Parathyroid adenoma (tissue), 2 donors: Measurements from ENCODE around the gene ATG4C.
"Not testable (repeated sequence)": the region's sequence is repeated elsewhere in the genome, so short reads cannot be mapped to it uniquely, and the experiment has no call there.

Experiments used
- H2AFZ ChIP-seq: fragments of 300-600 bp; sonication (generic); one replicate; pipeline ENCODE4 v1.7.0; 2017; ENCODE audit warnings: antibody characterized with exemption, mild to moderate bottlenecking
- H3K27ac ChIP-seq: fragments of 300-600 bp; sonication (generic); one replicate; pipeline ENCODE4 v1.7.0; 2017
- H3K27me3 ChIP-seq: fragments of 300-600 bp; sonication (generic); one replicate; pipeline ENCODE4 v1.7.0; 2017; ENCODE audit warnings: low read length; ENCODE audit not compliant: control insufficient read depth, insufficient read depth
- H3K36me3 ChIP-seq: fragments of 300-600 bp; sonication (generic); one replicate; pipeline ENCODE4 v1.7.0; 2017; ENCODE audit warnings: low read length; ENCODE audit not compliant: control insufficient read depth, insufficient read depth
- H3K4me1 ChIP-seq: fragments of 300-600 bp; sonication (generic); one replicate; pipeline ENCODE4 v1.7.0; 2017; ENCODE audit warnings: control low read depth
- H3K4me2 ChIP-seq: fragments of 300-600 bp; sonication (generic); one replicate; pipeline ENCODE4 v1.7.0; 2017; ENCODE audit warnings: low read length
- H3K4me3 ChIP-seq: fragments of 300-600 bp; sonication (generic); one replicate; pipeline ENCODE4 v1.7.0; 2017; ENCODE audit warnings: low read depth, low read length
- H3K79me2 ChIP-seq: fragments of 300-600 bp; sonication (generic); one replicate; pipeline ENCODE4 v1.7.0; 2017; ENCODE audit warnings: control low read depth
- H3K9ac ChIP-seq: fragments of 300-600 bp; sonication (generic); one replicate; pipeline ENCODE4 v1.7.0; 2017; ENCODE audit warnings: mild to moderate bottlenecking
- H3K9me3 ChIP-seq: fragments of 300-600 bp; sonication (generic); one replicate; pipeline ENCODE4 v1.7.0; 2017; ENCODE audit warnings: low read length; ENCODE audit not compliant: control insufficient read depth
- TF ChIP-seq, protein P1 (sequence below): fragments of 300-600 bp; sonication (generic); IDR thresholded peaks from one replicate; pipeline ENCODE4 v1.7.0; 2017; ENCODE audit warnings: antibody characterized with exemption, mild to moderate bottlenecking
- donor health status: primary hyperparathyroidism.

The ATG4C gene

DNA sequence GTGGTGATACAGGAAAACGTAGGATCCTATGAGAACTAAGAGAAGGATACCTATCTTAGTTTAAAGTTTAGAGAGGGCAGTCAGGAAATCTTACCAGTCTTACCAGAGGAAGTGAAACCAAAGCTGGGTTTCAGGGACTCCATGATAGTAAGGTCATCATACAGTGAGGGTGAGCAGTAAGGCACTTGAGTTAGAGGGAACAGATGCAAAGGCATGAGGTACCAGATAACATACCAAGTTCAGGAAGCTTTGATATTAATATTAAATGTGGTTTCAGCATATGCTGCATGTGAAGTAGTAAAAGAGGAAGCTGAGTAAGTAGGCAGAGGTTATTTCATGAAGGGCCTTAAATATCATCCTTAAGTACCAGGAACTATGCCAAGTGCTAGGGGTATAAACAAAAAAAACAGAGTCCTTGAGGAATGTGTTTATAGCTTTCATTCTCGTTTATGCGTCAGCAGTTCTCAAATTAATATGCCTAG is 16.9 kb downstream of the ATG4C start:
- Histone ChIP-seq H3K27me3 (no peaks in the 10 kb centered on the region), H3K9ac (no peak overlapping the region), H3K4me2 (no peak overlapping the region), H2AFZ (no peak overlapping the region), H3K27ac (no peak overlapping the region), H3K4me1 (no peaks in the 10 kb centered on the region), H3K9me3 (no peaks in the 10 kb centered on the region), H3K36me3 (no peaks in the 10 kb centered on the region), H3K79me2 (no peaks in the 10 kb centered on the region), H3K4me3 (no peak overlapping the region)
- TF ChIP-seq, protein P1, sequence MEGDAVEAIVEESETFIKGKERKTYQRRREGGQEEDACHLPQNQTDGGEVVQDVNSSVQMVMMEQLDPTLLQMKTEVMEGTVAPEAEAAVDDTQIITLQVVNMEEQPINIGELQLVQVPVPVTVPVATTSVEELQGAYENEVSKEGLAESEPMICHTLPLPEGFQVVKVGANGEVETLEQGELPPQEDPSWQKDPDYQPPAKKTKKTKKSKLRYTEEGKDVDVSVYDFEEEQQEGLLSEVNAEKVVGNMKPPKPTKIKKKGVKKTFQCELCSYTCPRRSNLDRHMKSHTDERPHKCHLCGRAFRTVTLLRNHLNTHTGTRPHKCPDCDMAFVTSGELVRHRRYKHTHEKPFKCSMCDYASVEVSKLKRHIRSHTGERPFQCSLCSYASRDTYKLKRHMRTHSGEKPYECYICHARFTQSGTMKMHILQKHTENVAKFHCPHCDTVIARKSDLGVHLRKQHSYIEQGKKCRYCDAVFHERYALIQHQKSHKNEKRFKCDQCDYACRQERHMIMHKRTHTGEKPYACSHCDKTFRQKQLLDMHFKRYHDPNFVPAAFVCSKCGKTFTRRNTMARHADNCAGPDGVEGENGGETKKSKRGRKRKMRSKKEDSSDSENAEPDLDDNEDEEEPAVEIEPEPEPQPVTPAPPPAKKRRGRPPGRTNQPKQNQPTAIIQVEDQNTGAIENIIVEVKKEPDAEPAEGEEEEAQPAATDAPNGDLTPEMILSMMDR: no peak

DNA sequence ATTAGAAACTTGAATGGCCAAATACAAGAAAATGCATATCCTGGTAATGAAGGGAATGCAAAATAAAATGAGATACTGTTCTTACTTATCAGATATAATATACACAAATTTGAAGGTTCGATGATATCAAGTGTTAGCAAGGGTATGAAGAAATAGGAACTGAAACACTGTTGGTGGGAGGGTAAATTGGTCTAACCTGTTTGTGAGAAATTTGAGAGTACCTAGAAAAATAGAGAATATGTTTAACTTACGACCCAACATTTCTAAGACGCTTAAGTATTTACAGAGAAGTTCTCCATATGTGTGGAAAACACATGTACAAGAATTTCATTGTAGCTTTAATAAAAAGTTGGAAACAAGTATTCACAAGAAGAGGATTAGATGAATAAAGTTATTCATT is 25.9 kb downstream of the ATG4C start:
- no peaks in the 10 kb centered on the region for H3K9me3 ChIP-seq
- H3K79me2 ChIP-seq: no peaks in the 10 kb centered on the region
- H3K9ac ChIP-seq: no peak overlapping the region
- no peaks in the 10 kb centered on the region for H3K4me1 ChIP-seq
- H3K36me3 ChIP-seq: no peaks in the 10 kb centered on the region
- TF ChIP-seq, protein P1: no peak
- H2AFZ ChIP-seq: no peak overlapping the region
- H3K27ac ChIP-seq: no peak overlapping the region
- H3K4me2 ChIP-seq: no peak overlapping the region
- H3K27me3 ChIP-seq: no peaks in the 10 kb centered on the region
- no peak overlapping the region for H3K4me3 ChIP-seq

DNA sequence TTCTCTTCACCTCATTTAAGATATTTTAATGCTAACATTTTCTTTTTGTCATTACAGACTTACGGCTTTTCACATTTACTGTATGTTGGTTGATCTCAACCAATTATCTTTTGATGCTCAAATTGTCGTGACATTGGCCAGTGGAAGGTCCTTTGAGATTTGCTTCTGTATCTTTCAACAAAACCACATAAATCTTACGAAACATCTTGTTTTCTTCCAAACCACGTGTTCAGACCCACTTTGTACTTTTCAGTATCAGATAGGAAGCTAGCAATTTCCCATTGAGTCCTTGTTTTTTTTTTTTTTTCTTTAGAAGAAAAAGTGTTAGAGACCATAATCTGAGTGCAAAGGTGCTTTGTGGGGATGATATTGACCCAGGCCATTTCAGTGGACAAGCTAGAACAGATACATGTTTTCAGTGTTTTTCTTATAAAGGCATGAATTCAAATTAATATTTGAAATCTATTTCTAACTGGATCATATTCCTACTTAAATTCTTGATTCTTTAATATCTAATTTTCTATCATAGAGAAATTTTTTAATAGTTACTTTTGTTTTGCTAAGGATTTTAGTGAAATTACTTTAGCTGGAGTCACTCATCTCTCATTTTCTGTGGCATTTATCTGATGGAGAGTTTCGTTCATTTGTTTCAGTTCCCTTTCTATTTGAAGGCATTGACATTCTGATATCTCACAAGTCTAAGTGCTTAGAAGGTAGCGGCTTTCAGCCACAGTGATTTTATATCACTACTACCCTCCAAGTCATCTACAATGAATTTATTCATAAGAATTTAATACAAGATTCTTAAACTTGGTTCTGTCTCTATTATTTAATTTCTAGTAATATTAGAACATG is 26.7 kb downstream of the ATG4C start:
- H3K79me2 ChIP-seq: no peaks in the 10 kb centered on the region

DNA sequence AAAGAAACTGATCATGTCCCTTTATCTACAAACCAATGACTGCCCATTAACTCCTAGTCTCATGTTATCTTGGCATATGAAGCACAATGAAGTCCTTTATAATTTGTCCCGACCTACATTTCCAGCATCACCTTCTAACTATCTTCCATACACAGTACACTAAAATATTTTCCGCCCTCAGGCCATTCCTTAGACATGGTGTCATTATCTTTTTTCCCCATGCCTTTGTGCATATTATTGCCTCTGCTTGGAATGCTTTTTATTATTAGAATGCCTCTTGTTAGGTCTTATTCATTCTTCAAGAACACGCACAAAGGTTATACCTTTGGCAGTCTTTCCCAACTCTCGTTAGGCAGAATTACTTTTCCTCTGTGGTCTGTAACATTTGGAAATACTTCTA is 39.6 kb downstream of the ATG4C start:
- Histone ChIP-seq H3K79me2 (no peaks in the 10 kb centered on the region), H2AFZ (no peak overlapping the region), H3K4me2 (no peak overlapping the region), H3K36me3 (no peaks in the 10 kb centered on the region), H3K27ac (no peak overlapping the region), H3K4me1 (no peaks in the 10 kb centered on the region), H3K4me3 (no peak overlapping the region), H3K9me3 (no peaks in the 10 kb centered on the region), H3K27me3 (no peaks in the 10 kb centered on the region), H3K9ac (no peak overlapping the region)
- TF ChIP-seq, protein P1: no peak

More for the DNA sequence above, 26.7 kb downstream of the ATG4C start:
- Histone ChIP-seq H3K27ac (no peak overlapping the region), H3K9ac (no peak overlapping the region), H3K36me3 (no peaks in the 10 kb centered on the region), H3K4me2 (no peak overlapping the region), H2AFZ (no peak overlapping the region), H3K4me3 (no peak overlapping the region), H3K9me3 (no peaks in the 10 kb centered on the region), H3K4me1 (no peaks in the 10 kb centered on the region), H3K27me3 (no peaks in the 10 kb centered on the region)
- TF ChIP-seq, protein P1: no peak

DNA sequence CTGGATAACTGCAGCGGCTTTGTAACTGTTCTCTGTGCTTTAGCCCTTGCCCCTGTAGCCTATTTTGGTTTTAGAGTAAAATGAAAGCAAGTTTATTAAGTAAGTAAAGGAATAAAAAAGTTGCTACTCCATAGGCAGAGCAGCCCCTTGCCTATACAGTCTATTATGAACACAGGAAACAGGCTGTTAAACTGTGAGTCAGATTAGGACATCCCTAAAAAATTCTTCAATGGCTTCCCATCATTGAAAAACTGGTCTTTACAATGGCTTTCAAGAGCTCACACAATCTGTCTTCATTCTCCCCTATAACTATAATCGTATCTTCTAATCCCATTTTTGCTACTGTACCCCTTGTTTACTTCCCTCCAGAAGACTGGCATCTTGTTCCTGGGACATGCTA is 43.0 kb downstream of the ATG4C start:
- Histone ChIP-seq H3K4me1 (no peaks in the 10 kb centered on the region), H2AFZ (no peak overlapping the region), H3K27ac (no peak overlapping the region), H3K27me3 (no peaks in the 10 kb centered on the region), H3K36me3 (no peaks in the 10 kb centered on the region), H3K4me3 (no peak overlapping the region), H3K4me2 (no peak overlapping the region), H3K79me2 (no peaks in the 10 kb centered on the region), H3K9me3 (no peaks in the 10 kb centered on the region), H3K9ac (no peak overlapping the region)
- TF ChIP-seq, protein P1: no peak

DNA sequence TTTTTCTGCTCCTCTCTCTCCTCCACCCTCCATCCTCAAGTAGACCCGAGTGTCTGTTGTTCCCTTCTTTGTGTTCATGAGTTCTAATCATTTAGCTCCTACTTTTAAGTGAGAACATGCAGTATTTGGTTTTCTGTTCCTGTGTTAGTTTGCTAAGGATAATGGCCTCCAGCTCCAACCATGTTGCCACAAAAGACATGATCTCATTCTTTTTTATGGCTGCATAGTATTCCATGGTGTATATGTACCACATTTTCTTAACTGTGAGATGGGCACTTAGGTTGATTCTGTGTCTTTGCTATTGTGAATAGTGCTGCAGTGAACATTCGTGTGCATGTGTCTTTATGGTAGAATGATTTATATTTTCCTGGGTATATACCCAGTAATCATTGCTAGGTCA is 43.9 kb downstream of the ATG4C start:
- not testable (repeated sequence) for H3K4me1 ChIP-seq, H3K4me2 ChIP-seq, H3K36me3 ChIP-seq, H3K9ac ChIP-seq, H3K27me3 ChIP-seq, H3K9me3 ChIP-seq, H3K27ac ChIP-seq, H3K4me3 ChIP-seq, H2AFZ ChIP-seq, H3K79me2 ChIP-seq
